GM19463 (cell line): ENCODE data around the gene ZNF512B.
"Not testable (repeated sequence)": the region's sequence is repeated elsewhere in the genome, so short reads cannot be mapped to it uniquely, and the experiment has no call there.

Experiments
- ATAC-seq: cut with Tn5 transposase; IDR thresholded peaks from one replicate; pipeline ENCODE4 v1.9.1; 2021; ENCODE audit warnings: mild to moderate bottlenecking, moderate library complexity; ENCODE audit not compliant: unreplicated experiment

Gene ZNF512B

DNA sequence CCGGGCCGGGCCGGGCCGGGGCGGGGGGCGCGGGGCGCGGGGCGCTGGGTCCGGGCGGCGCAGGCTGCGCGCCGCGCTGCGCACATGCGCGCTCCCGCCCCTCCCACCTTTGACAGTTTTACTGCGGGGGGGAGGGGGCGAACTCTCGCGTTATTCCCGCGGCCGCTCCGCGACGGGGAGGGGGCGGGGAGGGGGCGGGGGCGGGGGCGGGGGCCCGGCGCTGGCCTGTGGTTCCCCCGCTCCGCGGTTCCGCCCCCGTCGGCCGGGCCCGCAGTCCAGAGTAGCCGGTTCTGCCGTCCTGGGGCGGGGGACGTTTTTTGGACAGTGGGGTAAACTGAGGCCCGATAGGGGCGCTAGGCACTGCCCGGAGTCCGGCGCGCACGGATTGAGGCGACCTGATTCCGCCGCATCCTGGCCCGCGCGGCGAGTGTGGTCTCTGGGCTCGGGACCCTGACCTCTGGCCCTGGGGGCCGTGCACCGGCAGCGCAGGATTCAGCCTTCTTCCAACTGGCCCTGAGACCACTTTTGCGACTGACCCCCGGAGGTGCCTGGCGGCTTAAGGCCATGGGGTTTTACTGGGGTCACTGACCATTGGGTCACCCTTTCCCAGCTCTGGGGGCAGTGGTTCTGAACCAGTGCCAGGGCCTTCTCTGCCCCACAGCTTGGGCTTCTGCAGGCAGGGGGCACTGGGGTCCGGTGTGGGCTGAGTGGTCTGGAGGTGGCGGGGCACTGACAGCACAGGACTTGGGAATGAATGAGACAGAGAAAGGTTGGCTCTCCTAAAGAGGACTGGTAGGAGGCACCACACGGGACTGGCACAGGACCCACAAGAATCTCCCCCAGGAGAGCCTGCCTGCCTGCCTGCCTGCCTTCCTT is at the start of gene ZNF512B:
Gene ZNF512B (minus strand): TSS at position 93 of the 876 bp plus-strand sequence. CDS start 1,980 bp downstream, outside the sequence.
- ATAC-seq: no peak

GRCh38 chr20:64015635-64016034 is 45.9 kb upstream of the ZNF512B start:
- ATAC-seq: no peak

- not testable (repeated sequence) for ATAC-seq
Measured at GRCh38 chr20:64012385-64013154, 42.8 kb upstream of the ZNF512B start.

DNA sequence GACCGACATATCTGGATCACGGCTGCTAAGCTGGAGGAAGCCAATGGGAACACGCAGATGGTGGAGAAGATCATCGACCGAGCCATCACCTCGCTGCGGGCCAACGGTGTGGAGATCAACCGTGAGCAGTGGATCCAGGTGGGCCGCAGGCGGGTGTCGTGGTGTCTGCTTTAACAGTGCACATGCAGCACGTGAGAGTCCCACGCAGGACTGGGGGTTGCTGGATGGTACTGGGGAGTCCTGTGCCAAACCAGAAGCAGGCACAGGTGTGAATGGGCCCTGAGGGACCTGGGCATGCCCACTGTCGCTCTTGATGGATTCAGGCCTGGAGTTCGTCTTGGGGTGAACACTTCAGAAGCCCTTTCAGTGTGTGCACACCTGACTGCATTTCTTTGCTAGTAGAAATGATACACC is 41.6 kb upstream of the ZNF512B start:
- ATAC-seq: no peak

- ATAC-seq: no peak
Measured at GRCh38 chr20:64010711-64011237, 41.0 kb upstream of the ZNF512B start.

DNA sequence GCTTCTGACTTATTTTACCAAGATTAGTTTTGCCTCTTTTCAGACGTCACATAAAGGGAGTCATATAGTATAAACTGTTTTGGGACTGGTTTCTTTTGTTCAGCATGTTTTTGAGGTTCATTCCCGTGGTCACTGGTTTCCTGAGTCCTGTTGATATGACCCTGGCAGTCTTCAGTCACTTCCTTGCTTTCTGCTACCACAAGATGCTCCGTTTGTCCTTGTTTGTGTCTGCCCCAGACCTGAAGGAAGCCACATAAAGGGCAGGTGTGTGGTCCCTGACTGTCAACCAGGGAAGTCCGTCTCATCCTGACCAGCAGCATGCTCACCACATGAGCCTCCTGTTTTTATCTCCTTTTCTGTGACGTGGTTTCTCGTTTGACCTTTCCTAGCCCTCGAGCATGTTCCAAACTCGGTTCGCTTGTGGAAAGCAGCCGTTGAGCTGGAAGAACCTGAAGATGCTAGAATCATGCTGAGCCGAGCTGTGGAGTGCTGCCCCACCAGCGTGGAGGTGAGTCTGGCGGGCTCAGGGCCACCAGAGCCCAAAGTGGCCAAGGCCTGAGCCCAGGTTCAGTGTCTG is 40.2 kb upstream of the ZNF512B start:
- no peak for ATAC-seq

DNA sequence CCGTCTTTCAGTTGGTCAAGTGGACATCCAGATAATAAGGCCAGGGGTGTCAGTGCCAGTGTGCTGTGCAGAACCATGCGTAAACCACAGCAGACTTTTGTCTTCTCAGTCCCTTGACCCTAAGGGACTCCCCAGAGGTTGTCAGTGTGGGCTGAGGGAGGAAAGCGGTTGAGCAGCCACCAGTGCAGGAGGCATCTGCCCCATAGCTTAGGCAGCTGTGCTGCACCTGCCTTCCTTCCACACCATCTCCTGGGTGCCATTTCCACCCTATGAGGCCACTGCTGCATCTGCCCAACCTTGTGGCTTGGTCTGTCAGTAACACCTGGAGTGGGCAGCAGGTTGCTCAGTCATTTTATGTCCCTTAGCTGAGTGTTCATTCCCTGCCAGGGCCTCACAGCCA is 37.2 kb upstream of the ZNF512B start:
- no peak for ATAC-seq

GRCh38 chr20:64006490-64006889 is 36.8 kb upstream of the ZNF512B start:
- no peak for ATAC-seq

GRCh38 chr20:64005394-64005793 is 35.7 kb upstream of the ZNF512B start:
- ATAC-seq: no peak

- no peak for ATAC-seq
Measured at GRCh38 chr20:64003960-64004725, 34.4 kb upstream of the ZNF512B start.

DNA sequence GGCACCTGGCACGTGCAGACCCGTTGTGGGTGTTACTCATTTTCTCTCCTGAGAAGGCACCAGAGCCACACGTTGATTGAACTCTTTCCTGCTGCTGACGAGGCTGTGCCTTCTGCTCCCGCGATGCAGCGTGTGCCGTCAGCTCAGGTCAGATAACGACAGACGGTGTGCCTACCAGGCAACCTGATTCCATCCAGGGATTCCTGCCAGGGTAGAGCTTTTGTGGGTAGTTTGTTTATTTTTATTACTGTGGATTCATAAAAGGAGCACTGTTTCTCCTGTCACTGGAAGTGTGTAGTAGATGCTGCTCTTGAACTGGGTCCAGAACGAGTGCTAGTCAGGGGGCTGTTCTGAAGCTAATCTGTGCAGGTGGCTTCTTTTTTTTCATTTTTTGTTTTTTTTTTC is 31.9 kb upstream of the ZNF512B start:
- ATAC-seq: no peak

- no peak for ATAC-seq
Measured at GRCh38 chr20:64000906-64001305, 31.2 kb upstream of the ZNF512B start.

GRCh38 chr20:63982937-63983336 is 13.2 kb upstream of the ZNF512B start:
- no peak for ATAC-seq

GRCh38 chr20:63980806-63981728 is 11.3 kb upstream of the ZNF512B start, which contains the start of gene PRPF6:
TSS of gene PRPF6 (plus strand) at chr20:63981132. CDS start at chr20:63981246, 114 bp downstream.
- ATAC-seq: peak; percentile 48

DNA sequence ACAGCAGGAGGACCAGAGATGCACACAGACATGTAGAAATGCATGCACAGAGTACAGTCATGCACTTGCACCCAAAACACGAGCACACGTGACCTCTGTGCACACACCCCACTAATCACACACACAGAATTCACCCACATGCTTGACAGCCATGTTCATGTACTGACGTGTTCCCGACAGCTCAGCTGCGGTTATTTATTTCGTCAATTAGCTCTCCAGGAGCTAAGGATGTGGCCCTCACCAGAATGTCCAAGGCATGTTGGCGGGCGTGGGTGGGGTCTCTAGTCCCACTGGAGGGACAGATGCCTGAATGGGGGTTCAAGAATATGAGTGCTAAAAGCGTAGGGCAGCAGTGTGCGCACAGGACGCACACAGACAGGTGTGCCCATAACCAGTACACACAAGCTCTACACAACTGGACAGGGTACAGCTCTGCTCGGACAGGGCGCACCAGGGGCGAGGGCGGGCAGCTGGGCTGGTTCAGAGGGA is 10.6 kb upstream of the ZNF512B start:
- no peak for ATAC-seq

GRCh38 chr20:63979557-63980316 is 10.0 kb upstream of the ZNF512B start, which contains the start of gene SAMD10:
TSS of gene SAMD10 (minus strand) at chr20:63979642. CDS start at chr20:63979467, 175 bp downstream.
- no peak for ATAC-seq

- no peak for ATAC-seq
Measured at GRCh38 chr20:63979229-63979556, 9.5 kb upstream of the ZNF512B start.
